Pancreas (tissue), 10 donors: ENCODE data around the gene SMCHD1. TPM values are rescaled to one million over a fixed set of nuclear protein-coding genes. Genes with fewer than 3 reads are reported as not detected.

Source experiments
- ATAC-seq, 4 donors: fragments of 200-7000 bp; cut with Tn5 transposase; one replicate each; pipeline versions ENCODE4 v1.8.0 to v1.9.1; 2020; ENCODE audit warnings: mild to moderate bottlenecking in 4 of 4, moderate library complexity in 4 of 4
- DNase-seq, 6 donors: peaks; one replicate each; pipeline ENCODE4 v3.0.0-alpha.2; 2020
- FAIRE-seq: peaks from 2 replicates; lab custom pipeline; 2012; peaks lifted over from hg19 to GRCh38; lab: Jason Lieb, UNC
- H3K27ac ChIP-seq, 4 donors: fragments of 200-600 bp; sonication (generic); 1 replicate in 3 of 4; 2 replicates in 1 of 4; pipeline versions ENCODE4 v1.5.0 to v1.8.0; 2020
- H3K27me3 ChIP-seq, 4 donors: fragments of 200-600 bp; one replicate each; pipeline ENCODE4 v1.8.0; 2021
- H3K36me3 ChIP-seq, 3 donors: fragments of 200-600 bp; sonication (generic) in 1 of 3; one replicate each; pipeline versions ENCODE4 v1.5.0 to v1.8.0; 2020 to 2021
- H3K4me1 ChIP-seq, 3 donors: fragments of 200-600 bp; one replicate each; pipeline ENCODE4 v1.8.0; 2021
- H3K4me3 ChIP-seq, 4 donors: fragments of 200-600 bp; sonication (generic) in 2 of 4; one replicate each; pipeline versions ENCODE4 v1.5.0 to v1.8.0; 2020 to 2021
- H3K9me3 ChIP-seq, 4 donors: fragments of 200-600 bp; one replicate each; pipeline ENCODE4 v1.8.0; 2021
- WGBS, 2 donors: extraction: QIAGEN DNeasy Blood & Tissue Kit; methylation state at CpG; one replicate each; pipeline ENCODE4 v1.1.7; 2013; 5-methylcytosine and 5-hydroxymethylcytosine counted together
- intact Hi-C, 3 donors: fragments of 100-400 bp; cut with DNase I; formaldehyde crosslinking; loops; one replicate each; pipeline versions ENCODE4 v1.11.1 to v1.14.2; 2022
- polyA plus RNA-seq, 2 donors: library from polyadenylated mRNA; stranded (reverse); fragments of 200-250 nt; gene quantifications; one replicate each; pipeline ENCODE4 v1.2.3, GENCODE V29; 2013
- total RNA-seq, 6 donors: library from RNA; stranded (reverse); fragmentation: NEBNext Ultra II Directional in 4 of 6; extraction: Animal tissue kit (Norgen Biotek cat#: 25700) in 4 of 6; gene quantifications; one replicate each; pipeline versions ENCODE4 v1.2.1 to v1.2.4, GENCODE V29; 2021 to 2023
- TF ChIP-seq, protein P1 (sequence below), 4 donors: fragments of 200-600 bp; sonication (generic) in 3 of 4; IDR thresholded peaks; one replicate each; pipeline versions ENCODE4 v1.5.0 to v1.8.0; 2021; ENCODE audit warnings: antibody characterized with exemption in 4 of 4
- donor health status: healthy with polysubstance abuse.
- donor health status: DM: no; HTN: no; CAD: no; lungs with moderate emphysema.
- donor health status: DM: no; HTN: no; CAD: no.
- donor health status: control.
- donor health status: control.
- donor health status: Bipolar disorder and iron deficiency.
- donor health status: DM: yes; HTN: yes; CAD: no.
- donor health status: DM: no; HTN: no; CAD: no.
- donor health status: DM: no; HTN: no; CAD: no.
- donor health status: DM: yes; HTN: yes; CAD: no.

The SMCHD1 gene
- total and polyA plus RNA-seq, 8 donors, result 6.6 to 32.7 (median 25.2) TPM

DNA sequence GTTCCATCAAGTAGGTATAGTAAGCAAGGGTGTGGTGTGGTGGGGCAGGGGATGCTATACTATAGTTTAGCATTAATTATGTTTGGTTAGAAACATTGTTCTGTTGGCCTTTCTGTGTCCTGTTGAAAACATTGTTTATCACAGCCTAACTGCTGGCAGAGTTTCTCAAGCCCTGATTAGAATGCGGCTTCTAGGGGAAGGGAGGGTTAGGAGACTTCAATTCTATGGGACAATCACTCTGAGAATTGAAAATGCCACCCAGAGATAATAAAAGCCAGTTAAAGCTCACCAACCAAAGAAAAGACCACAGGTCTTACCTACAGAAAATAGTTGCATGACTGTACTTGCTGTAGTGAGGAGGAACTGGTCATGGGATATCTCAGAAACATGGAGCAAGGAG, 19.9 kb upstream of the SMCHD1 start:
- Histone ChIP-seq H3K4me3 (no peak overlapping the region), H3K4me1 (no peaks in the 10 kb centered on the region), H3K36me3 (no peaks in the 10 kb centered on the region), H3K27me3 (no peaks in the 10 kb centered on the region), H3K27ac (no peak overlapping the region), H3K9me3 (no peaks in the 10 kb centered on the region)
- FAIRE-seq (no peak), ATAC-seq (no peak), DNase-seq (no peak)
- intact Hi-C loops, result no loop called here
- TF ChIP-seq, protein P1, sequence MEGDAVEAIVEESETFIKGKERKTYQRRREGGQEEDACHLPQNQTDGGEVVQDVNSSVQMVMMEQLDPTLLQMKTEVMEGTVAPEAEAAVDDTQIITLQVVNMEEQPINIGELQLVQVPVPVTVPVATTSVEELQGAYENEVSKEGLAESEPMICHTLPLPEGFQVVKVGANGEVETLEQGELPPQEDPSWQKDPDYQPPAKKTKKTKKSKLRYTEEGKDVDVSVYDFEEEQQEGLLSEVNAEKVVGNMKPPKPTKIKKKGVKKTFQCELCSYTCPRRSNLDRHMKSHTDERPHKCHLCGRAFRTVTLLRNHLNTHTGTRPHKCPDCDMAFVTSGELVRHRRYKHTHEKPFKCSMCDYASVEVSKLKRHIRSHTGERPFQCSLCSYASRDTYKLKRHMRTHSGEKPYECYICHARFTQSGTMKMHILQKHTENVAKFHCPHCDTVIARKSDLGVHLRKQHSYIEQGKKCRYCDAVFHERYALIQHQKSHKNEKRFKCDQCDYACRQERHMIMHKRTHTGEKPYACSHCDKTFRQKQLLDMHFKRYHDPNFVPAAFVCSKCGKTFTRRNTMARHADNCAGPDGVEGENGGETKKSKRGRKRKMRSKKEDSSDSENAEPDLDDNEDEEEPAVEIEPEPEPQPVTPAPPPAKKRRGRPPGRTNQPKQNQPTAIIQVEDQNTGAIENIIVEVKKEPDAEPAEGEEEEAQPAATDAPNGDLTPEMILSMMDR (IDR thresholded peaks at IDR 0.05), result no peak
- 57 to 62% methylated on average over 1 of the region's 1 CpG for WGBS, 2 donors

DNA sequence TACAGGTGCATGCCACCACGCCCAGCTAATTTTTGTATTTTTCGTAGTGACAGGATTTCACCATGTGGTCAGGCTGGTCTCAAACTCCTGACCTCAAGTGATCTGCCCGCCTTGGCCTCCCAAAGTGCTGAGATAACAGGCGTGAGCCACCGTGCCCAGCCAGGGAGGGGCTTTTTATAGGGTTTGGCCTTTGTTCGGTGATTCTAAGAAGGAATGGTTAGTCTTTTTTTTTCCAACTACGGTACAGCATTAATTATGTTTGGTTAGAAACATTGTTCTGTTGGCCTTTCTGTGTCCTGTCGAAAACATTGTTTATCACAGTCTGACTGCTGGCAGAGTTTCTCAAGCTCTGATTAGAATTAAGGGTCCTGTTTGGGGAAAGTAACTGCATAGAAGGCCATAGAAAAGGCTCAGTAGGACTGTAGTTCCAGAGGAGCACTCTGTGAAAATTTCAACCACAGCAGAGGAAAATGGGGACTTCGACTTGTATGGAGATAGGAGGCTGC, 19.3 kb upstream of the SMCHD1 start:
- FAIRE-seq (no peak), DNase-seq (no peak), ATAC-seq (peak in 1 of 4 donors; percentile 14)
- intact Hi-C loops, result no loop called here
- WGBS, 2 donors, result 61 to 63% methylated on average over 9 of the region's 9 CpGs
- Histone ChIP-seq H3K27me3 (no peaks in the 10 kb centered on the region), H3K36me3 (no peaks in the 10 kb centered on the region), H3K27ac (peak overlapping the region in 2 of 4 donors; percentile 40 to 50), H3K9me3 (no peaks in the 10 kb centered on the region), H3K4me3 (no peak overlapping the region), H3K4me1 (no peaks in the 10 kb centered on the region)
- TF ChIP-seq, protein P1 (IDR thresholded peaks at IDR 0.05), result no peak

DNA sequence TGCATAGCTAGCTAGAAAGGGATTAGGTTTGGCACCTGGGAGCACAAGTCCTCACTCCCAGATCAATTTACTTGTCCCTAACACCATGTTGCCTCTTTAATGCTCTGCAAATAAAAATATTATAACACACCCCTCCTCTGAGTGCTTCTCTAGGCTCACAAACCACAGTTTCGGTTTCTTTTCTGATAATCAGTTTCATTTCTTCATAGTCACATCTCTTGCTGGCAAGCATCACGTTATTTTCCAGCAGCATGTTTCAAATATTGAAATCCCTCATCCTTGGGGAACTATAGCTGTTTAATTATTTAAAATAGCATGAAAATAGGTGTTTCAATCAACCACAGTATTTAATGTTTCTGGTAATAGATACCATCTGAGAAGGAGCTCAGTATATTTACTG, 13.9 kb upstream of the SMCHD1 start:
- no peak for FAIRE-seq
- intact Hi-C loops, result no loop called here
- no peak overlapping the region for H3K27ac ChIP-seq
- 31 to 33% methylated on average over 2 of the region's 2 CpGs for WGBS, 2 donors
- TF ChIP-seq, protein P1 (IDR thresholded peaks at IDR 0.05), result no peak
- no peaks in the 10 kb centered on the region for H3K4me1 ChIP-seq
- DNase-seq, result no peak
- H3K4me3 ChIP-seq, result no peak overlapping the region
- ATAC-seq, result peak in 3 of 4 donors; percentile 32 to 69 (median 67)
- no peaks in the 10 kb centered on the region for H3K27me3 ChIP-seq
- H3K36me3 ChIP-seq, result no peaks in the 10 kb centered on the region
- H3K9me3 ChIP-seq, result no peaks in the 10 kb centered on the region

DNA sequence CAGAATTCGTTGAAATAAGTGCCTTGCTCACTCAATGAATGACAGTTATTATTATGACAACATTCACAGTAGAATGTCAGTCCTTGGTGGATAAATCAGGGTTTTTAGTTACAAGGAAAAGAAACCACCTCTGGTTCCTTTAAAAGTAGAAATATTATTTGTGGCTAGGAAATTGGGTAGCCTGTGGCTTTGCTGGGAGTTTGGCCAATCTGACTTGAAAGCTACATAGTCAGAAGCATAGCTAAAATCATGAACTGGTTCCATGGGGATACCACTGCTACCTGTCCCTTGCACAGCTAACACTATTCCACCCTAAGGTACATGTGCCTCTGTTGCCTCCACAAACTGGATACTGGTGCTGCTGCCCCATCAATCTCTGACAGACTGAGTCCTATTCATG, 12.8 kb upstream of the SMCHD1 start:
- DNase-seq, result no peak
- ATAC-seq, result no peak
- no peaks in the 10 kb centered on the region for H3K4me1 ChIP-seq
- H3K27ac ChIP-seq, result no peak overlapping the region
- H3K27me3 ChIP-seq, result no peaks in the 10 kb centered on the region
- no peaks in the 10 kb centered on the region for H3K9me3 ChIP-seq
- intact Hi-C loops, result no loop called here
- TF ChIP-seq, protein P1 (IDR thresholded peaks at IDR 0.05), result no peak
- H3K4me3 ChIP-seq, result no peak overlapping the region
- WGBS, 2 donors, result 60 to 75% methylated on average over 1 of the region's 1 CpG
- no peak for FAIRE-seq
- H3K36me3 ChIP-seq, result no peaks in the 10 kb centered on the region

DNA sequence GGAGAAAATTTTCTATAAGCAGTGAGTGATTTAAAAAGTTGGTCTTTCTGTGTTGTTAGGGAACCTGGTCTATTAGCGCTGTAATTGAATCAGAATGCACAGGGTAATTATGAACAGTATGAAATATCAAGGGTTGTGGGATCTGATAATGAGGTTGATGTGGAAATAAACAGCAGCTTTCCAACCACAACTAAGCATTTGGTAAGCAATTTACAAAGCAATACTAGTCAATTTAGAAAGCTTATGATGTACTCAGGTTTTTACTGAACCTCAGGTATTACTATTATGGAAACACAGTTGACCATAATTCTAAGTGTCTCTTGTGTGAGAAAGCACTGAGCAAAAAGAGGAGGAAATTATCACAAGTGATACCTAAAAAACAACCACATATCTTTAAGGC, 11.0 kb upstream of the SMCHD1 start:
- ATAC-seq, result no peak

More for the DNA sequence above, 11.0 kb upstream of the SMCHD1 start:
- intact Hi-C loops, result no loop called here
- Histone ChIP-seq H3K4me1 (no peaks in the 10 kb centered on the region), H3K27ac (no peak overlapping the region), H3K36me3 (no peaks in the 10 kb centered on the region), H3K27me3 (no peaks in the 10 kb centered on the region), H3K9me3 (no peaks in the 10 kb centered on the region), H3K4me3 (no peak overlapping the region)
- DNase-seq (no peak), FAIRE-seq (no peak)
- WGBS, 2 donors, result 90 to 95% methylated on average over 1 of the region's 1 CpG
- TF ChIP-seq, protein P1 (IDR thresholded peaks at IDR 0.05), result no peak
